Measurements from ENCODE around the gene FKBP1A. TPM values are rescaled to one million over a fixed set of nuclear protein-coding genes. Genes with fewer than 3 reads are reported as not detected.

FKBP1A gene
- total RNA-seq, 2 donors from 2014 or later: 228 to 278 TPM

Other genes starting within 250 kb of the FKBP1A start
- gene TMEM74B, start 208.1 kb downstream of the FKBP1A start, total RNA-seq: 1 to 10 TPM in 1 of 2 donors, under 1 TPM in 1; 0.60 to 1.5 TPM
- gene C20orf202, start 189.6 kb downstream of the FKBP1A start, total RNA-seq: under 1 TPM in 1 of 2 donors, not detected in 1; 0.19 TPM
- 1 to 10 TPM in 1 of 2 donors, under 1 TPM in 1; 0.21 to 1.2 TPM for gene RAD21L1, start 167.0 kb downstream of the FKBP1A start, total RNA-seq
- 1 to 10 TPM; 7.1 to 7.8 TPM for gene SNPH, start 126.8 kb downstream of the FKBP1A start, total RNA-seq
- gene SDCBP2, start 63.9 kb downstream of the FKBP1A start, total RNA-seq: 10 to 100 TPM; 11.0 to 11.5 TPM
- gene NSFL1C, start 73.8 kb upstream of the FKBP1A start, total RNA-seq: 10 to 100 TPM; 57.9 to 75.4 TPM
- gene SIRPB2, start 98.4 kb upstream of the FKBP1A start, total RNA-seq: not detected
- gene SIRPD, start 164.7 kb upstream of the FKBP1A start, total RNA-seq: not detected
- gene SIRPB1, start 227.0 kb upstream of the FKBP1A start, total RNA-seq: 1 to 10 TPM in 1 of 2 donors, under 1 TPM in 1; 0.91 to 1.6 TPM

Data from activated T-cell treated with anti-CD3 and anti-CD28 coated beads, Interleukin-2, amount 50 U/mL, for 72 hours (primary cell).